NB4 (cell line): ENCODE data around the gene SMIM41.

Experiments
- DNase-seq: peaks from one replicate; pipeline ENCODE4 v3.0.0; 2010; ENCODE audit warnings: low read depth
- H3K4me3 ChIP-seq: one replicate; pipeline ENCODE4 v1.5.1; 2011; ENCODE audit warnings: mild to moderate bottlenecking, low read depth, low read length, moderate library complexity
- CTCF ChIP-seq: IDR thresholded peaks from one replicate; pipeline ENCODE4 v1.5.1; 2012; ENCODE audit warnings: low read depth, low read length
- MAX ChIP-seq: IDR thresholded peaks from 2 replicates; pipeline ENCODE4 v1.6.1; 2011; ENCODE audit warnings: low read depth, low read length
- MYC ChIP-seq: IDR thresholded peaks from 2 replicates; pipeline ENCODE4 v1.6.1; 2011; ENCODE audit warnings: low read depth, low read length
- POLR2A ChIP-seq: IDR thresholded peaks from 2 replicates; pipeline ENCODE4 v1.6.1; 2011; ENCODE audit warnings: mild to moderate bottlenecking; ENCODE audit not compliant: insufficient read length; ENCODE audit errors: extremely low read depth

Gene SMIM41

DNA sequence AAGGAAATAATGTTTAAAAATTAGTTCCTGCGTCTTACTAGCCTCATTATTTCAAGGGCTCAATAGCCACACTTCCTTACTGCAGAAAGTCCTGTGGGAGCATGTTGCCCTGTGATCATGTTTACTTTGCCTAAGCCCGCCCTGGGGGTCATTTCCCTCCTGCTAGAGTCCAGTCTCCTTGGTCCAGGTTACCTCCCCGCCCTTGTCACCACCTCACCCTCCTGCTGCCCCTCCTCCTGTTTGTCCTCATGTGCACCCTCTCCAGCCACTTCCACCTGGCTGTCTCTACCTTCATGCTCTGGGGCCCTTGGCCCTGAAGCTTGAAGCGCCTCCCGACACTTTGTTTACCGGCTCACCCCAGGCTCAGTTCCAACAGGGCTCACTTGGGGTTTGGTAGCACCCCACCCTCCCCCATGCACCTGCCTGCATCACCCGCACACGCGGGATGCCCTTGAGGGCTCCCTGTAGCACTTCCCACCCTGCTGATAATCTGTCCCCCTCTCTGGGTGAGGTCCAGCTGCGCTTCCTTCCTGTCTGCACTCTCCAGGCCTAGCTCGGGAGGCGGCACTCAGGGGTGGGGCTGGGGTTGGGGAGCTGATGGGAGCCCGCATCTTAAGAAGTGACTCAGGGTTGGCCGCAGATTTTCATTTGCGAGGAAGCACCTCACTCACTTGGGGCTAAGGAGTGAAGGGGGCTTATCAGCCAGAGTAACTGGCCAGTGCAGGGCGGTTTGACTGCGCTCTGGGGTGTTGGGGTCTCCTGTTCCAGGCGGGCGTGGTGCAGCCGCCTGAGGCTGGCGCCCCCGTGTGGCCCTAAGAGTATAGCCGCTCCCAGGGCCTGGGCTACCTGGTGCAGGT lies 40.1 kb downstream of the SMIM41 start:
- DNase-seq, result peak; percentile 53
- TF ChIP-seq CTCF, result peak; percentile 80
- no peak for TF ChIP-seq MAX
- no peak overlapping the region for H3K4me3 ChIP-seq

- H3K4me3 ChIP-seq, result no peak overlapping the region
- TF ChIP-seq POLR2A, result no peak
- no peak for TF ChIP-seq MAX
- TF ChIP-seq MYC, result no peak
- no peak for TF ChIP-seq CTCF
- DNase-seq, result no peak
Observed at GRCh38 chr12:52120951-52121823, 41.7 kb downstream of the SMIM41 start.

DNA sequence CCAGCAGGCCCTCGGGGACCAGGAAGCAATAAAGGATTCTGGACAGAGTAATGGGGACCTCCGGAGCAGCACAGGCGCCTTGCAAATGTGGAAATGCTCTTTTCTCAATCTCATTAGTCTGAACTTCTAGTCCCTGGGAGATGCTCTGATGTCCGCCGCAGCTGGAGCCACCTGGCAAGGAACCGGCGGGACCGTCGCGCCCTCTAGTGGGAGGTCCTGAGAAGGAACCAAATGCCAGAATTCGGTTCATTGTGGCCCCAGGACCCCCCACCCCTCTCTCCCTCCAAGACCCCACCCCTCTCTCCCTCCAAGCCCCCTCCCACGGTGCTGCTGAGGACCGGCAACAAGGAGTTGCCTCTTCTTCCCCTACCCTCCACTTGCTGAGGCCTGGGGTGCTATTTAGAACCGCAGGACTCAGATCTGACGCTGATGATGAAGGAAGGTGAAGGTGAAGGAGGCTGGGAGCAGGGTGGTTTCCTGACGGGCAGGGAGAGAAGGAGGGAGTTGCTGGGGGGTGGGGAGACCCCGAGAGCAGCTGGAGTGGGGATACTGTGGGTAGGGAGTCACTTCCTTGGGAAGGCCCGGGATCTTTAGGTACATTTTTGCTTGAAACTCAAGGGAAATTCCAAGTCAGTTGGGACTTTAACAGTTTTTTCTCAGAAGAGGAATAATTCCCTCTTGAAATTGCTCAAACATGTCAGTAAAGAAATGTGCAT lies 42.5 kb downstream of the SMIM41 start:
- no peak for TF ChIP-seq POLR2A
- peak; percentile 79 for TF ChIP-seq CTCF
- DNase-seq, result peak; percentile 76
- no peak overlapping the region for H3K4me3 ChIP-seq

GRCh38 chr12:52122540-52122871 lies 43.0 kb downstream of the SMIM41 start:
- DNase-seq, result no peak
- no peak overlapping the region for H3K4me3 ChIP-seq

DNA sequence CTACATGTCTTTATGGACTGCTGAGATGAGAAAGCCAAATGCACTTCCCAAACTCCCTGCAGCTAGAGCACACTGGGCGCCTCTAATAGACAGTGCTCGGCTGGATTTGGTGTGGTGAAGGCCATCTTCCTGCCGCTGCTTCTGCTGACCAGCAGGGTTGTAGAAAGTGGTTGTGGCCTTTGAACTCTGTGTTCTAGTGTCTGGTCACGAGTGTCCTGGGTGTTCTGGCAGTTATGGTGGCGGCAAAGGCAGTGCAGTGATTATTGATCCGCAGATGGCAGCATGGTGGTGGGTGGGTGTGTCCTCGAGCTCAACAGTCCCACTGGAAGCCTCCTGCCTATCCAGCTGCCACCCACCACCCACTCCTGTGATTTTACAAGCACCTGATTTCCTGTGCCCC lies 43.4 kb downstream of the SMIM41 start:
- DNase-seq, result no peak
- H3K4me3 ChIP-seq, result no peak overlapping the region
- TF ChIP-seq MYC (no peak), POLR2A (no peak), MAX (no peak), CTCF (no peak)

More at GRCh38 chr12:52122540-52122871, 43.0 kb downstream of the SMIM41 start:
- TF ChIP-seq POLR2A (no peak), MAX (no peak), CTCF (no peak), MYC (no peak)
